Panc1 (cell line): Measurements from ENCODE around the gene NECTIN4.

ENCODE experiments used
- CTCF ChIP-seq: fragments of 450-650 bp; IDR thresholded peaks from 2 replicates; pipeline ENCODE4 v1.5.1; 2017; ENCODE audit warnings: mild to moderate bottlenecking
- POLR2AphosphoS5 ChIP-seq: IDR thresholded peaks from 2 replicates; pipeline ENCODE4 v1.6.1; 2012; ENCODE audit warnings: mild to moderate bottlenecking, low read depth, low read length, moderate library complexity
- REST ChIP-seq, 2 experiments: IDR thresholded peaks; 2 replicates each; pipeline ENCODE4 v1.6.1; 2011 to 2012; ENCODE audit warnings: low read depth in 2 of 2, control low read depth in 1 of 2, low read length in 1 of 2, mild to moderate bottlenecking in 1 of 2, moderate library complexity in 1 of 2; ENCODE audit not compliant: insufficient read depth in 1 of 2

GRCh38 chr1:161089251-161089924 is at the start of gene NECTIN4:
- TF ChIP-seq CTCF = no peak
- no peak for TF ChIP-seq REST (IDR thresholded peaks at IDR 0.05; ENCODE audit: insufficient read depth in 1 of 2, low read depth in 2 of 2, low read length in 1 of 2)
- TF ChIP-seq POLR2AphosphoS5 = no peak
